ENCODE data around the gene SIX1. TPM values are rescaled to one million over a fixed set of nuclear protein-coding genes. Genes with fewer than 3 reads are reported as not detected.
A peak's percentile ranks its signal among the peaks of the same experiment; 100 is the strongest.

Gene SIX1
- total and polyA plus RNA-seq, 2 experiments from 2014 or later: 0.35 to 0.71 TPM

- Histone ChIP-seq H3K4me1 (ENCODE audit: insufficient read depth) (peaks cover 66% of the 10 kb centered on the region), H3K9me2 (ENCODE audit: insufficient read depth) (no peaks in the 10 kb centered on the region), H3F3A (replicated peaks; ENCODE audit: low read depth) (peaks cover 30% of the 10 kb centered on the region), H3K27me3 (ENCODE audit: insufficient read depth) (peaks cover 100% of the 10 kb centered on the region), H3K4me3 (peak overlapping the region; percentile 72), H4K20me1 (replicated peaks; ENCODE audit: insufficient read depth) (peaks cover 14% of the 10 kb centered on the region), H3K36me3 (ENCODE audit: insufficient read depth) (no peaks in the 10 kb centered on the region), H2AFZ (no peak overlapping the region), H3K79me2 (replicated peaks; ENCODE audit: insufficient read depth) (no peaks in the 10 kb centered on the region), H3K27ac (ENCODE audit: low read depth) (no peak overlapping the region), H3K4me2 (peak overlapping the region; percentile 89)
- H3K27ac Mint-ChIP-seq: no peak overlapping the region
- TF ChIP-seq POLR2AphosphoS5 (IDR thresholded peaks at IDR 0.05; ENCODE audit: low read depth): 0 out of 2 replicates have a peak, but pooled peaks have one; percentile 16
- no peak for TF ChIP-seq ZNF331 (CRISPR knock-in tag; IDR thresholded peaks at IDR 0.05; ENCODE audit: low read depth)
- TF ChIP-seq, protein P1, sequence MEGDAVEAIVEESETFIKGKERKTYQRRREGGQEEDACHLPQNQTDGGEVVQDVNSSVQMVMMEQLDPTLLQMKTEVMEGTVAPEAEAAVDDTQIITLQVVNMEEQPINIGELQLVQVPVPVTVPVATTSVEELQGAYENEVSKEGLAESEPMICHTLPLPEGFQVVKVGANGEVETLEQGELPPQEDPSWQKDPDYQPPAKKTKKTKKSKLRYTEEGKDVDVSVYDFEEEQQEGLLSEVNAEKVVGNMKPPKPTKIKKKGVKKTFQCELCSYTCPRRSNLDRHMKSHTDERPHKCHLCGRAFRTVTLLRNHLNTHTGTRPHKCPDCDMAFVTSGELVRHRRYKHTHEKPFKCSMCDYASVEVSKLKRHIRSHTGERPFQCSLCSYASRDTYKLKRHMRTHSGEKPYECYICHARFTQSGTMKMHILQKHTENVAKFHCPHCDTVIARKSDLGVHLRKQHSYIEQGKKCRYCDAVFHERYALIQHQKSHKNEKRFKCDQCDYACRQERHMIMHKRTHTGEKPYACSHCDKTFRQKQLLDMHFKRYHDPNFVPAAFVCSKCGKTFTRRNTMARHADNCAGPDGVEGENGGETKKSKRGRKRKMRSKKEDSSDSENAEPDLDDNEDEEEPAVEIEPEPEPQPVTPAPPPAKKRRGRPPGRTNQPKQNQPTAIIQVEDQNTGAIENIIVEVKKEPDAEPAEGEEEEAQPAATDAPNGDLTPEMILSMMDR (conservative IDR thresholded peaks at IDR 0.05; ENCODE audit: low read depth in 2 of 2): no peak
- peak; percentile 78 for TF ChIP-seq EZH2phosphoT487 (IDR thresholded peaks at IDR 0.05; ENCODE audit: unreplicated experiment)
- TF ChIP-seq EZH2 (IDR thresholded peaks at IDR 0.05; ENCODE audit: low read depth, unreplicated experiment): peak; percentile 94
- TF ChIP-seq NANOG (IDR thresholded peaks at IDR 0.05; ENCODE audit: borderline replicate concordance): 0 out of 2 replicates have a peak, but pooled peaks have one; percentile 15
- peak overlapping the region; percentile 71 for H3K4me3 Mint-ChIP-seq
- H3K36me3 Mint-ChIP-seq (ENCODE audit: low read depth): no peaks in the 10 kb centered on the region; the same call in 2 of the 3 replicates
- H3K4me1 Mint-ChIP-seq: peaks cover 64% of the 10 kb centered on the region
- H3K27me3 Mint-ChIP-seq (ENCODE audit: insufficient read depth, low read depth, poor library complexity): peaks cover 99% of the 10 kb centered on the region
- ATAC-seq: peak; percentile 2; the same call in 1 of the 3 replicates
- DNase-seq (ENCODE audit: low spot score): peak; percentile 82
- H3K9me3 Mint-ChIP-seq: no peaks in the 10 kb centered on the region
These were observed 6.0 kb upstream of the SIX1 start for GRCh38 chr14:60655119-60655897.

DNA sequence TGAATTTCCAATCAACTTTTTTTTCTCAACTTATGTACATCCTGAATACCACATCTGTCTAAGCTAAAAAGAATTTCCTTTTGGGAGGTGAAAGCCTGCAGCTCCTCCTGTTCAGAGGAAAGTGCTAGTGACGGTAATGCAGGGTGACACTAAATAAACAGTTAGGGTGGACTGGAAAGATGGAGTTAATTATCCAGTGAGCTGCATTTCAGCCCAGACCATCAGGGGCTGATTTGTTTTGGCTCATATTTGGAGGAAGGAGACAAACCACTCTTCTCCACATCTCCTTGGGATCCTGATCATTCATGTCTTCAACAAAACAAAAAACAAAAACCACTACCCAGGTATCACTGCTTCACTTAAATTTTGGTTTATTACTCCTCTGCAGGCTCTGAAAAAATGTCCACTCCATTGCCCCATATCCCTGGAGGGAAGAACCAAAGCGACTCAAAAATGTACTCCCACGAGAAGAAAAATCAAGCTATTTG, 5.1 kb upstream of the SIX1 start:
- H3K9me3 Mint-ChIP-seq: no peaks in the 10 kb centered on the region
- Histone ChIP-seq H2AFZ (no peak overlapping the region), H3K36me3 (ENCODE audit: insufficient read depth) (no peaks in the 10 kb centered on the region), H3K4me3 (peak overlapping the region; percentile 49; the same call in 1 of the 2 replicates), H3K27ac (ENCODE audit: low read depth) (no peak overlapping the region), H3K4me2 (peak overlapping the region; percentile 89), H3K9me2 (ENCODE audit: insufficient read depth) (no peaks in the 10 kb centered on the region), H3K79me2 (replicated peaks; ENCODE audit: insufficient read depth) (no peaks in the 10 kb centered on the region), H3K27me3 (ENCODE audit: insufficient read depth) (peaks cover 100% of the 10 kb centered on the region), H4K20me1 (replicated peaks; ENCODE audit: insufficient read depth) (peaks cover 14% of the 10 kb centered on the region), H3F3A (replicated peaks; ENCODE audit: low read depth) (peaks cover 30% of the 10 kb centered on the region), H3K4me1 (ENCODE audit: insufficient read depth) (peaks cover 72% of the 10 kb centered on the region)
- peaks cover 99% of the 10 kb centered on the region for H3K27me3 Mint-ChIP-seq (ENCODE audit: insufficient read depth, low read depth, poor library complexity)
- DNase-seq (ENCODE audit: low spot score) (no peak), ATAC-seq (no peak)
- H3K4me1 Mint-ChIP-seq: peaks cover 70% of the 10 kb centered on the region
- H3K4me3 Mint-ChIP-seq: peak overlapping the region; percentile 71; the same call in 2 of the 3 replicates
- no peak overlapping the region for H3K27ac Mint-ChIP-seq
- H3K36me3 Mint-ChIP-seq (ENCODE audit: low read depth): no peaks in the 10 kb centered on the region; the same call in 2 of the 3 replicates
- TF ChIP-seq EZH2 (IDR thresholded peaks at IDR 0.05; ENCODE audit: low read depth, unreplicated experiment) (peak; percentile 72), ZNF114 (CRISPR knock-in tag; IDR thresholded peaks at IDR 0.05) (no peak), POLR2AphosphoS5 (IDR thresholded peaks at IDR 0.05; ENCODE audit: low read depth) (no peak), ZNF331 (CRISPR knock-in tag; IDR thresholded peaks at IDR 0.05; ENCODE audit: low read depth) (no peak)
- TF ChIP-seq, protein P1 (conservative IDR thresholded peaks at IDR 0.05; ENCODE audit: low read depth in 2 of 2): no peak
- TF ChIP-seq, protein P2, sequence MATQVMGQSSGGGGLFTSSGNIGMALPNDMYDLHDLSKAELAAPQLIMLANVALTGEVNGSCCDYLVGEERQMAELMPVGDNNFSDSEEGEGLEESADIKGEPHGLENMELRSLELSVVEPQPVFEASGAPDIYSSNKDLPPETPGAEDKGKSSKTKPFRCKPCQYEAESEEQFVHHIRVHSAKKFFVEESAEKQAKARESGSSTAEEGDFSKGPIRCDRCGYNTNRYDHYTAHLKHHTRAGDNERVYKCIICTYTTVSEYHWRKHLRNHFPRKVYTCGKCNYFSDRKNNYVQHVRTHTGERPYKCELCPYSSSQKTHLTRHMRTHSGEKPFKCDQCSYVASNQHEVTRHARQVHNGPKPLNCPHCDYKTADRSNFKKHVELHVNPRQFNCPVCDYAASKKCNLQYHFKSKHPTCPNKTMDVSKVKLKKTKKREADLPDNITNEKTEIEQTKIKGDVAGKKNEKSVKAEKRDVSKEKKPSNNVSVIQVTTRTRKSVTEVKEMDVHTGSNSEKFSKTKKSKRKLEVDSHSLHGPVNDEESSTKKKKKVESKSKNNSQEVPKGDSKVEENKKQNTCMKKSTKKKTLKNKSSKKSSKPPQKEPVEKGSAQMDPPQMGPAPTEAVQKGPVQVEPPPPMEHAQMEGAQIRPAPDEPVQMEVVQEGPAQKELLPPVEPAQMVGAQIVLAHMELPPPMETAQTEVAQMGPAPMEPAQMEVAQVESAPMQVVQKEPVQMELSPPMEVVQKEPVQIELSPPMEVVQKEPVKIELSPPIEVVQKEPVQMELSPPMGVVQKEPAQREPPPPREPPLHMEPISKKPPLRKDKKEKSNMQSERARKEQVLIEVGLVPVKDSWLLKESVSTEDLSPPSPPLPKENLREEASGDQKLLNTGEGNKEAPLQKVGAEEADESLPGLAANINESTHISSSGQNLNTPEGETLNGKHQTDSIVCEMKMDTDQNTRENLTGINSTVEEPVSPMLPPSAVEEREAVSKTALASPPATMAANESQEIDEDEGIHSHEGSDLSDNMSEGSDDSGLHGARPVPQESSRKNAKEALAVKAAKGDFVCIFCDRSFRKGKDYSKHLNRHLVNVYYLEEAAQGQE (IDR thresholded peaks at IDR 0.05; ENCODE audit: unreplicated experiment): no peak
- TF ChIP-seq, protein P3, sequence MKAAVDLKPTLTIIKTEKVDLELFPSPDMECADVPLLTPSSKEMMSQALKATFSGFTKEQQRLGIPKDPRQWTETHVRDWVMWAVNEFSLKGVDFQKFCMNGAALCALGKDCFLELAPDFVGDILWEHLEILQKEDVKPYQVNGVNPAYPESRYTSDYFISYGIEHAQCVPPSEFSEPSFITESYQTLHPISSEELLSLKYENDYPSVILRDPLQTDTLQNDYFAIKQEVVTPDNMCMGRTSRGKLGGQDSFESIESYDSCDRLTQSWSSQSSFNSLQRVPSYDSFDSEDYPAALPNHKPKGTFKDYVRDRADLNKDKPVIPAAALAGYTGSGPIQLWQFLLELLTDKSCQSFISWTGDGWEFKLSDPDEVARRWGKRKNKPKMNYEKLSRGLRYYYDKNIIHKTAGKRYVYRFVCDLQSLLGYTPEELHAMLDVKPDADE (IDR thresholded peaks at IDR 0.05): no peak
